GM20431 (cell line): ENCODE results near the gene FERD3L.

Experiments
- in situ Hi-C: fragments of 300-500 bp; cut with MseI, MboI; formaldehyde crosslinking; loops from one replicate; pipeline ENCODE4 v1.15.0; 2020; ENCODE audit warnings: low sequenced_read_pairs; ENCODE audit not compliant: unreplicated experiment

FERD3L gene

GRCh38 chr7:19102884-19103283 is 42.3 kb downstream of the FERD3L start:
- in situ Hi-C loops, result no loop called here

- in situ Hi-C loops, result no loop called here
Measured at GRCh38 chr7:19101909-19102308, 43.3 kb downstream of the FERD3L start.

GRCh38 chr7:19101472-19101871 is 43.7 kb downstream of the FERD3L start:
- in situ Hi-C loops, result no loop called here

GRCh38 chr7:19099924-19100323 is 45.3 kb downstream of the FERD3L start:
- in situ Hi-C loops, result no loop called here

- in situ Hi-C loops, result no loop called here
Measured at GRCh38 chr7:19099194-19099593, 46.0 kb downstream of the FERD3L start.

- in situ Hi-C loops, result no loop called here
Measured at GRCh38 chr7:19098510-19098909, 46.7 kb downstream of the FERD3L start.

GRCh38 chr7:19097165-19098055 is 47.8 kb downstream of the FERD3L start:
- in situ Hi-C loops, result no loop called here

GRCh38 chr7:19095353-19095860 is 49.8 kb downstream of the FERD3L start:
- in situ Hi-C loops, result no loop called here
